Vagina (tissue), 2 donors: Measurements from ENCODE around the gene FAM161B. TPM values are rescaled to one million over a fixed set of nuclear protein-coding genes. Genes with fewer than 3 reads are reported as not detected.

Experiments
- DNase-seq, 2 donors: peaks; one replicate each; pipeline ENCODE4 v3.0.0-alpha.2; 2017; ENCODE audit errors: extremely low spot score in 2 of 2
- H3K27ac ChIP-seq: fragments of 200-600 bp; sonication (generic); one replicate; pipeline ENCODE4 v1.5.1; 2019
- H3K27me3 ChIP-seq: fragments of 200-600 bp; sonication (generic); one replicate; pipeline ENCODE4 v1.5.1; 2019
- H3K36me3 ChIP-seq, 2 donors: fragments of 200-600 bp; sonication (generic); one replicate each; pipeline ENCODE4 v1.5.1; 2017 to 2019
- H3K4me1 ChIP-seq: fragments of 200-600 bp; sonication (generic); one replicate; pipeline ENCODE4 v1.5.1; 2019
- H3K4me3 ChIP-seq, 2 donors: fragments of 200-600 bp; sonication (generic); 1 replicate in 1 of 2; 2 replicates in 1 of 2; pipeline ENCODE4 v1.5.1; 2016 to 2019
- H3K9me3 ChIP-seq: fragments of 200-600 bp; sonication (generic); one replicate; pipeline ENCODE4 v1.5.1; 2019
- CTCF ChIP-seq, 3 experiments: fragments of 450-650 bp in 2 of 3; fragments of 200-600 bp in 1 of 3; sonication (generic) in 1 of 3; IDR thresholded peaks; one replicate each; pipeline ENCODE4 v1.5.1; 2017 to 2019; ENCODE audit warnings: antibody characterized with exemption in 3 of 3, mild to moderate bottlenecking in 2 of 3, moderate library complexity in 2 of 3
- POLR2A ChIP-seq, 2 donors: fragments of 450-650 bp; IDR thresholded peaks; one replicate each; pipeline ENCODE4 v1.6.1; 2017; ENCODE audit warnings: antibody characterized with exemption in 2 of 2, mild to moderate bottlenecking in 2 of 2, moderate library complexity in 2 of 2
- POLR2AphosphoS5 ChIP-seq, 2 donors: sonication (generic); formaldehyde crosslinking; IDR thresholded peaks; one replicate each; pipeline ENCODE4 v1.9.0; 2017; ENCODE audit warnings: antibody characterized with exemption in 2 of 2, mild to moderate bottlenecking in 2 of 2, low read depth in 1 of 2; ENCODE audit not compliant: insufficient read depth in 1 of 2
- intact Hi-C: fragments of 100-400 bp; cut with DNase I; formaldehyde crosslinking; loops from one replicate; pipeline ENCODE4 v1.15.1; 2023
- total RNA-seq: library from RNA; depleted of rRNA; stranded (reverse); fragments of >200 nt; gene quantifications from one replicate; pipeline ENCODE4 v1.2.3, GENCODE V29; 2016

FAM161B gene
- total RNA-seq, 1 donor from 2014 or later, result 5.2 TPM

DNA sequence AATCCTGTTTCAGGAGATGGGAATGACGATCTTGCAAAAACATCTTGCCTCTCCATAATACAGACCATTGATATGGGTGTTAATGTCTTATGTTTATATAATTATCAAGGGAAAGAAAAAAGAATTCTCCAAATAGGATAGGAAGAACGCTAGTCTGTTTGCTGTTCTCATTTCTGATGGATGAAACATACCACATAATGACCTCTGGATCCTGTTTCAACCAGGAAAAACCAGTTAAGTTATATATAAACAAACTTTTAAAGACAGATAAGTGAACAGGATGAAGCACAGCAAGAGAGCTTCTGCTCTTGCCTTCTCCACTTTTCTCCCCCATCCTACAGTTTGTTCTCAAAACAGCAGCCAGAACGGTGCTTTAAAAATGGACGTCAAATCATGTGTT, 28.0 kb upstream of the FAM161B start:
- Histone ChIP-seq H3K9me3 (no peaks in the 10 kb centered on the region), H3K36me3 (peaks cover 0 to 14% of the 10 kb centered on the region in 2 donors), H3K27me3 (no peaks in the 10 kb centered on the region), H3K4me3 (no peak overlapping the region), H3K4me1 (no peaks in the 10 kb centered on the region), H3K27ac (no peak overlapping the region)
- intact Hi-C loops, result no loop called here
- no peak for TF ChIP-seq POLR2A (IDR thresholded peaks at IDR 0.05)
- no peak for TF ChIP-seq CTCF (IDR thresholded peaks at IDR 0.05)
- TF ChIP-seq POLR2AphosphoS5 (IDR thresholded peaks at IDR 0.05; ENCODE audit: insufficient read depth in 1 of 2, low read depth in 1 of 2), result no peak
- DNase-seq, result no peak

DNA sequence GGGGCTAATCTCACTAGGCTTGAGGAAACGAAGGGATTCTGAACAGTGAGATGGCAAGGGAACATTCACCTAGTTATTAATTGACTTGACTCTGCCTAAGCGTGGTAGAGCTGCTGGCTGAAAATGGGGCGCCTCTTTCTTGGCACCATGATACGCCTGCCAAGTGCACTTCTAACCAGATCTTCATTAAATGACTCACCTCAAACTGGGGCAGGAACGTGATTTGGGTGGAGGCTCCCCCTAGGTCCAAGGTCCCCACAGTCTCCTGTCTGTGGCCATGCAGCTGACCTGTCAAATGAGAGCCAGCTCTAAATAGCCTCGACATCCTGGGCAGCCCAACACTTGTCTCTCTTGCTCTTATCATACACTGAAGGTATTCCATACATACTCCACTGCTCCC, 26.2 kb upstream of the FAM161B start:
- H3K36me3 ChIP-seq, result peaks cover 0 to 10% of the 10 kb centered on the region in 2 donors
- no peak overlapping the region for H3K4me3 ChIP-seq
- no peak overlapping the region for H3K27ac ChIP-seq
- TF ChIP-seq POLR2AphosphoS5 (IDR thresholded peaks at IDR 0.05; ENCODE audit: insufficient read depth in 1 of 2, low read depth in 1 of 2) (no peak), CTCF (IDR thresholded peaks at IDR 0.05) (no peak), POLR2A (IDR thresholded peaks at IDR 0.05) (no peak)
- H3K27me3 ChIP-seq, result no peaks in the 10 kb centered on the region
- H3K4me1 ChIP-seq, result no peaks in the 10 kb centered on the region
- intact Hi-C loops, result no loop called here
- H3K9me3 ChIP-seq, result no peaks in the 10 kb centered on the region
- no peak for DNase-seq

GRCh38 chr14:73973497-73973896, 23.6 kb upstream of the FAM161B start:
- Histone ChIP-seq H3K27ac (no peak overlapping the region), H3K9me3 (no peaks in the 10 kb centered on the region), H3K36me3 (peaks cover 0 to 25% of the 10 kb centered on the region in 2 donors), H3K27me3 (no peaks in the 10 kb centered on the region), H3K4me3 (no peak overlapping the region), H3K4me1 (no peaks in the 10 kb centered on the region)
- intact Hi-C loops, result no loop called here
- no peak for DNase-seq
- TF ChIP-seq POLR2AphosphoS5 (IDR thresholded peaks at IDR 0.05; ENCODE audit: insufficient read depth in 1 of 2, low read depth in 1 of 2), result no peak
- no peak for TF ChIP-seq CTCF (IDR thresholded peaks at IDR 0.05)
- TF ChIP-seq POLR2A (IDR thresholded peaks at IDR 0.05), result no peak

GRCh38 chr14:73968885-73969284, 19.0 kb upstream of the FAM161B start:
- Histone ChIP-seq H3K27me3 (no peaks in the 10 kb centered on the region), H3K36me3 (peaks cover 0 to 37% of the 10 kb centered on the region in 2 donors), H3K9me3 (no peaks in the 10 kb centered on the region), H3K4me1 (no peaks in the 10 kb centered on the region), H3K4me3 (no peak overlapping the region), H3K27ac (no peak overlapping the region)
- no peak for TF ChIP-seq POLR2A (IDR thresholded peaks at IDR 0.05)
- no peak for TF ChIP-seq POLR2AphosphoS5 (IDR thresholded peaks at IDR 0.05; ENCODE audit: insufficient read depth in 1 of 2, low read depth in 1 of 2)
- intact Hi-C loops, result no loop called here
- no peak for DNase-seq

DNA sequence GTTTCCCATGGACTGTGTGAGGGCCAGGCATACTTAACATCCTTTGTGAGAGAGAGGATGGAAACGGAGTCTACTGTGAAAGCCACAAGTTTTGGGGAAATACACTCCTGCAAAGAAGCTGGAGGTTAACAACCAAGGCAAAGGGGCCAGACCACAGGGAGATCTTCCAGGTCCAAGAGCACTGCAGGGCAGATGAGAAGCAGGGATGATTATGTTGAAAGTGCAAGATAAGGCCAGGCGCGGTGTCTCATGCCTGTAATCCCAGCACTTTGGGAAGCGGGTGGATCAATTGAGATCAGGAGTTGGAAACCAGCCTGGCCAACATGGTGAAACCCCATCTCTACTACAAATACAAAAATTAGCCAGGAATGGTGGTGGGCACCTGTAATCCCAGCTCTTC, 15.3 kb upstream of the FAM161B start:
- Histone ChIP-seq H3K4me3 (no peak overlapping the region), H3K27me3 (no peaks in the 10 kb centered on the region), H3K27ac (no peak overlapping the region), H3K9me3 (no peaks in the 10 kb centered on the region), H3K4me1 (no peaks in the 10 kb centered on the region), H3K36me3 (peaks cover 0 to 64% of the 10 kb centered on the region in 2 donors)
- intact Hi-C loops, result no loop called here
- TF ChIP-seq POLR2A (IDR thresholded peaks at IDR 0.05) (no peak), CTCF (IDR thresholded peaks at IDR 0.05) (no peak), POLR2AphosphoS5 (IDR thresholded peaks at IDR 0.05; ENCODE audit: insufficient read depth in 1 of 2, low read depth in 1 of 2) (no peak)
- DNase-seq, result no peak
